Activated T-helper 17 cell treated with anti-CD3 and anti-CD28 coated beads, Interleukin-2, amount 50 U/mL, for 72 hours (primary cell): ENCODE results near the gene PASK. TPM values are rescaled to one million over a fixed set of nuclear protein-coding genes. Genes with fewer than 3 reads are reported as not detected.
"Not testable (repeated sequence)": the region's sequence is repeated elsewhere in the genome, so short reads cannot be mapped to it uniquely, and the experiment has no call there.

Experiments used
- ATAC-seq: fragments of 150-1000 bp; cut with Tn5 transposase; replicated peaks from 2 replicates; pipeline ENCODE4 v1.10.0; 2021; ENCODE audit warnings: mild to moderate bottlenecking, moderate library complexity
- H3K27ac Mint-ChIP-seq: one replicate; pipeline ENCODE4 v1.8.0; 2022; ENCODE audit warnings: mixed read lengths
- H3K27me3 Mint-ChIP-seq: one replicate; pipeline ENCODE4 v1.8.0; 2022; ENCODE audit warnings: mixed read lengths
- H3K36me3 Mint-ChIP-seq: one replicate; pipeline ENCODE4 v1.8.0; 2022; ENCODE audit warnings: low read depth, mild to moderate bottlenecking, mixed read lengths
- H3K4me1 Mint-ChIP-seq: one replicate; pipeline ENCODE4 v1.8.0; 2022; ENCODE audit warnings: mixed read lengths
- H3K4me3 Mint-ChIP-seq: one replicate; pipeline ENCODE4 v1.8.0; 2022; ENCODE audit warnings: mild to moderate bottlenecking, mixed read lengths
- H3K9me3 Mint-ChIP-seq: one replicate; pipeline ENCODE4 v1.8.0; 2022; ENCODE audit warnings: mixed read lengths
- total RNA-seq, 2 donors: library from RNA; stranded (reverse); gene quantifications; one replicate each; pipeline ENCODE4 v1.2.3, GENCODE V29; 2022

Gene PASK
- total RNA-seq, 2 donors from 2014 or later, result 71.0 to 73.6 TPM

DNA sequence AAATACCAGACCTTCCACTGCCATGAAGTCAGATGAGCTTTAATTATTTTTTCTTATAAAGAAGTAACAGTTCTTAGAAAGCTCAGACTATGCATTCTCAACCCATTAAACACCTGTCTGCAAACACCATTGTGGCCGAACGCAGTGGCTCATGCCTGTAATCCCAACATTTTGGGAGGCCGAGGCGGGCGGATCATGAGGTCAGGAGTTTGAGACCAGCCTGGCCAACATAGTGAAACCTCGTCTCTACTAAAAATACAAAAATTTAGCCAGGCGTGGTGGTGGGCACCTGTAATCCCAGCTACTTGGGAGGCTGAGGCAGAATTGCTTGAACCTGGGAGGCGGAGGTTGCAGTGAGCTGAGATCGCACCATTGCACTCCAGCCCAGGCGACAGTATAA is 44.7 kb downstream of the PASK start:
- not testable (repeated sequence) for ATAC-seq, H3K27me3 Mint-ChIP-seq, H3K9me3 Mint-ChIP-seq, H3K27ac Mint-ChIP-seq
- peaks cover 57% of the 10 kb centered on the region for H3K36me3 Mint-ChIP-seq
- H3K4me1 Mint-ChIP-seq, result peaks cover 10% of the 10 kb centered on the region
- peak overlapping the region; percentile 93 for H3K4me3 Mint-ChIP-seq

DNA sequence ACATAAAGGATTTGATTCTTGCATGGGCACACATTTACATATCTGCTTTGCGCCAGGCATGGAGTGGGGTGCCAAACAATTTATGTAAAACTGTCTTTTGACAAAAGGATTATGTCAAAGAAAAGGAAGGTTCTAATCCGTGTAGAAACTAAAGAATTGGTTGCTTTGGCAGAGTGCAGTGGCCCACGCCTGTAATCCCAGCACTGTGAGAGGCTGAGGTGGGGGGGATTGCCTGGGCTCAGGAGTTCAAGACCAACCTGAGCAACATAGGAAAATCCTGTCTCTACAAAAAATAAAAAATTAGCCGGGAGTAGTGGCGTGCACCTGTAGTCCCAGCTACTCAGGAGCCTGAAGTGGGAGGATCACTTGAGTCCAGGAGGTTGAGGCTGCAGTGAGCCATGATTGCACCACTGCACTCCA is 46.1 kb downstream of the PASK start:
- peak overlapping the region; percentile 93 for H3K4me3 Mint-ChIP-seq

DNA sequence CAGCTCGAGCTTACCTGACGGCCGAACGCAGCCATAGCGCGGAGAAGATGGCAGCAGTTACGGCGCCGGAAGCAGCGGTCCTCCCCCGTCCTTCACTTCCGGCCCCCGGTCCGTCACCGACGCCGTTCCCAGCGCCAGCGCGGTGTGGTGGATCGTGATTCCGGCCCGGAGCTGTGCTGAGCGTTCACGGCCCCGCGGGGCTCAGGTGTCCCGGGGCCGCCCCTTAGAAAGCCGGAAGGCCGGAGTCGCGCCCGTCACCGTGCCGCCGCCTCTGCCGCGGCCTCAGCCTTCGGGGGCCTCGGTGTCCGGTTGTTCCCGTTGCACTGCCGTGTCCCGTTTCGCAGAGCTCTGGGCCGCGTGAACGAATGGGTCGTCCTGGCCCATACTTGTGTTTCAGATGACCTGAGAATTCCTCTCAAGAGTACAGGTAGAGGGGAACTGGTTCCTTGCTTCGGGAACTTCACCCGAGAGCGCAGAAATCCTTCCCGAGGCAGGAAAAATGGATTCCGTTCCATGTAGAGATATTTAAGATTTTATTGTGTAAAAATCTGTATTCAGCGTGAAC is 47.0 kb downstream of the PASK start, which contains the start of gene MTERF4:
TSS of gene MTERF4 (minus strand) at position 49 of the 565 bp plus-strand sequence. CDS start at position 35, 14 bp downstream.
- peak within 1 kb of the TSS; percentile 93 for H3K4me3 Mint-ChIP-seq
- H3K27me3 Mint-ChIP-seq, result no peaks in the 10 kb centered on the region
- H3K36me3 Mint-ChIP-seq, result peaks cover 68% of the 10 kb centered on the region
- H3K4me1 Mint-ChIP-seq, result peaks cover 17% of the 10 kb centered on the region
- no peaks in the 10 kb centered on the region for H3K9me3 Mint-ChIP-seq
- peak; percentile 96 for ATAC-seq
- H3K27ac Mint-ChIP-seq, result peak within 1 kb of the TSS; percentile 96

More for the DNA sequence above, 46.1 kb downstream of the PASK start:
- H3K36me3 Mint-ChIP-seq, result peaks cover 59% of the 10 kb centered on the region
- H3K9me3 Mint-ChIP-seq, result no peaks in the 10 kb centered on the region
- peaks cover 9% of the 10 kb centered on the region for H3K4me1 Mint-ChIP-seq
- ATAC-seq, result no peak
- no peaks in the 10 kb centered on the region for H3K27me3 Mint-ChIP-seq
- H3K27ac Mint-ChIP-seq, result peak overlapping the region; percentile 96

DNA sequence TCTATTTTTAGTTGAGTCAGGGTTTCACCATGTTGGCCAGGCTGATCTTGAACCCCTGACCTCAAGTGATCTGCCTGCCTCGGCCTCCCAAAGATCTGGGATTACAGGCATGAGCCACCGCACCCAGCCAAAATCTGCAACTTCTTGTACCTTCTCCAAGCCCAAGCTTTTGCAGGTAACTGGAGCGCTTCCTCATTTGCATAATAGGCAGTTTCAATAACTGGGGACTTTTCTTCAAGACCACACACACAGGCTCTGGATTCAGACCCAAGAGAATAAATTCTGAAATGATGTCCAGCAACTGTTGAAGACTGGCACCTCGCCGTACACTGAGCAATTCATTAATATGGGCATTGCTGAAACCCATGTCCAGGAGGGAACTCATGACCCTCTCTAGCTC is 50.0 kb downstream of the PASK start:
- peaks cover 89% of the 10 kb centered on the region for H3K36me3 Mint-ChIP-seq
- H3K4me3 Mint-ChIP-seq, result peak overlapping the region; percentile 93
- H3K27ac Mint-ChIP-seq, result peak overlapping the region; percentile 96
- no peak for ATAC-seq
- no peaks in the 10 kb centered on the region for H3K27me3 Mint-ChIP-seq
- H3K9me3 Mint-ChIP-seq, result peaks cover 5% of the 10 kb centered on the region
- H3K4me1 Mint-ChIP-seq, result peaks cover 37% of the 10 kb centered on the region

DNA sequence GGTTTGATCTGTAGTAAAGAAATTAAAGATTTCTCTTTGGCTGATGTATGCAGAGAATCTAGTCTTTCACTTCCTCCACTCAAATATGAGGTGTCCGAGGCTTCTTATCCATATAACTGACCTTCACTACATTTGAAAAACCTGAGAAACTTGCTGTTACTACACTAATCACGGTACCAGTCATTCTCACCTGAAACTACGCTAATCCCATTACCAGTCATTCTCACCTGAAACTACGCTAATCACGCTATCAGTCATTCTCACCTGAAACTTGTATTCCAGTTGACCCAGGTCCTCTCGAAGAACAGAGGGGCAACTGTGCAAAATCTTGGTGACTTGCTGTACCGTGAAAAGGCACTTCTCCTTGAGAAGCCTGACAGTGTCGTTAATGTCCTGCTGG is 52.3 kb downstream of the PASK start:
- peaks cover 5% of the 10 kb centered on the region for H3K9me3 Mint-ChIP-seq
- ATAC-seq, result peak; percentile 78
- H3K27ac Mint-ChIP-seq, result peak overlapping the region; percentile 96
- H3K36me3 Mint-ChIP-seq, result peaks cover 95% of the 10 kb centered on the region
- H3K27me3 Mint-ChIP-seq, result no peaks in the 10 kb centered on the region
- H3K4me1 Mint-ChIP-seq, result peaks cover 37% of the 10 kb centered on the region
- H3K4me3 Mint-ChIP-seq, result peak overlapping the region; percentile 93

DNA sequence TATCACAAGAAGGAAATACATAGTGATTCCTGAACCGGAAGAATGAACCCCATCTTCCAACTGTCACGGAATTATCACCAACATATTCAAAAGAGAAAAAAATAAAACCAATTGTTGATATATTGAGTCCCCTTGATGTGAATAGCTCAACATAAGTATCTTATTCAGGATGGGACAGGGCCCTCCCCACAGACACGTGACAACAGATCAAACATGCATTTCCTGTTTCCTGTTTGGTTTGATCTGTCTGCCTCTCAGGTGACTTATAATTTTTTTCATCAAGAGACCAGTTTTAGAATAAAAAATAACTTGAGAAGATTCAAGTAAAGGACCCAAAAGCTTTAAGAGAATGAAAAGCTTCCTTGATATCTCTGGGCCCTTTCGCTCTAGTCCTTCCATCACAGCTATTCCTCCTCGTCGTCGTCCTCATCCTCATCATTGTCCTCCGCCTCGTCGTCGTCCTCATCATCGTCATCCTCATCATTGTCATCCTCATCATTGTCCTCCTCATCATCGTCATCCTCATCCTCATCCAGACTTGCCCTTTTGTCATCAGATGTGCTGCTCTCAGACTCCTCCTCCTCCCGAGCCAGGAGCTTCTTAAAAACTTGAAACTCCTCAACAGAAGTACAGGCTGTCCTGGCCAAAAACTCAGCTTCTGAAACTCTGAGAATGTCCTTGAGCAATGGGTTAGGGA is 53.5 kb downstream of the PASK start:
- peak overlapping the region; percentile 96 for H3K27ac Mint-ChIP-seq
- H3K4me3 Mint-ChIP-seq, result peak overlapping the region; percentile 93
- ATAC-seq, result peak; percentile 31
- peaks cover 5% of the 10 kb centered on the region for H3K9me3 Mint-ChIP-seq
- peaks cover 42% of the 10 kb centered on the region for H3K4me1 Mint-ChIP-seq
- peaks cover 95% of the 10 kb centered on the region for H3K36me3 Mint-ChIP-seq
- H3K27me3 Mint-ChIP-seq, result no peaks in the 10 kb centered on the region

DNA sequence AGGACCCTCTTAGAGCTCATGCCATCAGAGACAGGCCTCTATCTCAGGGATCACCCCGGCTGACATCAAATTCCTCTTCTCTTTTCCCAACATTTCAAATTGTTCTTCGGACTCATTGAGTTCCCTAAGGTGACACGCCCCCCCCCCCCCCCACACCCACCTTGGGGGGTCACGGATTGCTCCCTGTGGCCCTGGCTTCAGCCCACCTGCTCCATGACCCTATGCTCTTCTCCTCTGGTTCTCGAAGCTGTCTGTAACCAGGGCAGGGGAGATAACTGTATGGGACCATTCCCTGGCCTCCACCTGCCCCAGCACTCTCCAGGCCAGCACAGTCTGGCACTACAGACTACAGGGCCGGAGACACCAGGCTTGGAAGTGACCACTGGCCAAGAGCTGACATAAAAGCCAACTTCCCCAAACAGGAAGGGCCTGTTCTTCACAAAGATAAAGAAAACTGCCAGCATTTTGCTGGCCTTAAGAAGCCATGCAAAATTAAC is 54.3 kb downstream of the PASK start:
- H3K9me3 Mint-ChIP-seq, result peaks cover 5% of the 10 kb centered on the region
- peaks cover 95% of the 10 kb centered on the region for H3K36me3 Mint-ChIP-seq
- no peaks in the 10 kb centered on the region for H3K27me3 Mint-ChIP-seq
- H3K27ac Mint-ChIP-seq, result peak overlapping the region; percentile 96
- peak overlapping the region; percentile 93 for H3K4me3 Mint-ChIP-seq
- no peak for ATAC-seq
- H3K4me1 Mint-ChIP-seq, result peaks cover 42% of the 10 kb centered on the region

DNA sequence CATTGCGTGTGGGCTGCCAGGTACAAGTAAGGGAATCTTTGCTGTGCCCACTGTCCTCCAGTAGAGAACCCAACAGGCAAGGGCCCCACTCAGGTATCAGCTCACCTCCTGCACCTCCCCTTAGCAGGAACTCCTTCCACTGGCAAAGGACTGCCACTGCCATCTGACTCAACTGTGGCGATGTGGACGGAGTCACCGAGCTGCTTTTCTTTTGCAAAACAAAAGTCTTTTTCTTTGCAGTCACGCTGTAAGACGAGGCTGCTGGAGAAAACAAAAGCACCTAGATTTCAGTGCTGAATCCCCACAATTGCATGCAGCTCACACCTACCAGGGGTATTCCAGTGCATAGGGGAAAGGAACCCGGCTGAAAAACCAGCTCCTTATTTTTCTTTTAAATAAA is 55.1 kb downstream of the PASK start:
- ATAC-seq, result no peak
- H3K36me3 Mint-ChIP-seq, result peaks cover 95% of the 10 kb centered on the region
- peaks cover 42% of the 10 kb centered on the region for H3K4me1 Mint-ChIP-seq
- H3K27me3 Mint-ChIP-seq, result no peaks in the 10 kb centered on the region
- H3K27ac Mint-ChIP-seq, result peak overlapping the region; percentile 96
- H3K4me3 Mint-ChIP-seq, result no peak overlapping the region
- H3K9me3 Mint-ChIP-seq, result peaks cover 5% of the 10 kb centered on the region

DNA sequence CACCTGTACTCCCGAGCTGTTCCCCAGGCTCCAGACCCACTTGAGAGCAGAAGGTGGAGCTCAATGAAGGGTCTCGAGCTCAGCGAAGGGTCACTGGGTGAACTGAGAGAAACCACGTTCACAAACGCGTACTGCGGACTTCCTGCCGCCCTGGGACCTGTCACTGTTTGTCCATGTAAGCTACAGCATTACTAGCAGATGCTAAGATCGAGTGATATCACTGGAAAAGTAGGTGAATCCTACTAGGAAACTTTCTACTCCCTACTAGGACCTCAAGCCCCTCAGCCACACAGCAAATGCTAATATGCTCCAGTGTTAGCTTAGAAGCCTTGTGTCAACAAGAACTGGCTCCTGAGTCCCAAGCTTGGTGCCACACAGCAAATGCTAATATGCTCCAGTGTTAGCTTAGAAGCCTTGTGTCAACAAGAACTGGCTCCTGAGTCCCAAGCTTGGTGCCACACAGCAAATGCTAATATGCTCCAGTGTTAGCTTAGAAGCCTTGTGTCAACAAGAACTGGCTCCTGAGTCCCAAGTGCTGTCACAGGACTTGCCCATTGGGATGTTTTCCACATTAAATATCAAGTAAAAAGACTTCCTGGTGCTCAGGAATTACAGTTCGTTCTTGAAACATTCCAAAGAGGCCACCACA is 56.0 kb downstream of the PASK start:
- Mint-ChIP-seq H3K4me1 (peaks cover 34% of the 10 kb centered on the region), H3K27ac (peak overlapping the region; percentile 43), H3K36me3 (peaks cover 95% of the 10 kb centered on the region)
- not testable (repeated sequence) for H3K9me3 Mint-ChIP-seq, H3K4me3 Mint-ChIP-seq, H3K27me3 Mint-ChIP-seq, ATAC-seq

DNA sequence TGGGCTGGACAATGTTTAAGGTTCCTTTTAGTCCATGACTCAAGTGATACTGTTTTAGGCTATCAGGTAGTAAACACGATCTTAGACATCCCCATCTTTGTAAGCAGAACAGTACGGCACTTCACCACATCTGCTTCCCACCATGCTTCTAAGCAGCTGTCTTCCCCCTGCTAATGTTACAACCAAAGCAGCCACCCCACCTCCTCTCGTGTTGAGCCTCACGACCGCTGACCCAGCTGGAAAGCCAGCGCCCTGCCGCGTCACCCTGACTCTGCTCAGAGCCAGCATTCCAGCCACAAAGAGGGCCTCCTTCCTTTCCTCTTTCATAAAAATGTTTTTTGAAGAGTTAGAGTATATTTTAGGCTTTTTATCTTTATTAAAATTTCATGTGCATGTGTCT is 56.6 kb downstream of the PASK start:
- Mint-ChIP-seq H3K27me3 (no peaks in the 10 kb centered on the region), H3K27ac (peak overlapping the region; percentile 43), H3K4me1 (peaks cover 28% of the 10 kb centered on the region), H3K4me3 (no peak overlapping the region), H3K9me3 (peaks cover 5% of the 10 kb centered on the region), H3K36me3 (peaks cover 95% of the 10 kb centered on the region)
- ATAC-seq, result no peak

DNA sequence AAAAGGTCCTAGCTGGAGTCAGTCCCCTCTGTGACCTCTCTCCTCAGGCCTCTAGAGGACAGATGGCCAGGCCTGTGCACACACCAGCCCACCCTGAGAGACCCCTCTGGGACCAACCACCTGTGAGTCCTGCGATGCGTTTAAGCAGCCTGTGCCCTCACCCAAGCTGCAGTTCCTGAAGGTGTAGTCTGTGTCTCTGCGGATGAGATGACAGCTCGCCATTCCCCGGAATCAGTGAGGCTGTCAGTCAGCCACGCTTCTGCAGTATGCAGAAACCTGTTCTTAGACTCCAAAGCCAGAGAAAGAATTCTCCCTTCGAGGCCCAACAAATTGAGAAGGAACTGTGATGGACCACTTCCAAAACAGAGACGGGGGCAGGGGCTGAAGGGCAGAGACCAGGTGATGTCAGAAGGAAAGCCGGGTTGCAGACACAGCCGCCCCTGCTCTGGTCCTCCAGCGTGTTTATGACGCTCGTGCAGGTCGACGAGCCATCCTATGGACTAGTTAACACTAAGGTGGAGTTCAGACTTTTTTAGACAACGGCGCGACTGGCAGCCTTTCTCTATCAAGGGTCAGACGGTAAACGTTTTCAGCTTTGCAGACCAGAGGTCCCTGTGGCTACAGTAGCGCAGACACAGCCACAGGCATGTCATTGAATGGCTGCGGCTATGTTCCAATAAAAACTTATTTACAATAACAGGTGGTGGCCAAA is 57.4 kb downstream of the PASK start:
- Mint-ChIP-seq H3K9me3 (peaks cover 5% of the 10 kb centered on the region), H3K27ac (no peak overlapping the region), H3K4me3 (no peak overlapping the region), H3K36me3 (peaks cover 95% of the 10 kb centered on the region), H3K27me3 (no peaks in the 10 kb centered on the region), H3K4me1 (peaks cover 20% of the 10 kb centered on the region)
- no peak for ATAC-seq

DNA sequence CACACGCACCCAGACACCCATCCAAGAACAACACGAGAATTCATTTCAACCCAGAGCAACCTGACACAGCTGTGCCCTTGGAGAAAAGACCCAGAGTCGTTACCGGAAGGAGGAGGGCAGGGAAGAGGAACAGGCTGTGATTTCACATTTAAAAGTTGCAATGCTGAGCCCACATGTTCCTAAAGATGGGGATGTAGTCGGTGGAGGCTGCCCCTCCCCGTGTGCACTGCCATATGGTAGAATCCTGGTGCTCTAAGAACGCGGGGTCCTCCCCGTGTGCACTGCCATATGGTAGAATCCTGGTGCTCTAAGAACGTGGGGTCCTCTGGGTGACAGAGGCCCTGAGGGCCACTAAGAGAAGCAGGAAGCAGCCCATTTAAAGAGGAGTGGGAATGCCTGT is 58.1 kb downstream of the PASK start:
- Mint-ChIP-seq H3K36me3 (peaks cover 95% of the 10 kb centered on the region), H3K9me3 (peaks cover 5% of the 10 kb centered on the region), H3K4me3 (no peak overlapping the region), H3K4me1 (peaks cover 13% of the 10 kb centered on the region), H3K27me3 (no peaks in the 10 kb centered on the region), H3K27ac (peak overlapping the region; percentile 76)
- ATAC-seq, result no peak

DNA sequence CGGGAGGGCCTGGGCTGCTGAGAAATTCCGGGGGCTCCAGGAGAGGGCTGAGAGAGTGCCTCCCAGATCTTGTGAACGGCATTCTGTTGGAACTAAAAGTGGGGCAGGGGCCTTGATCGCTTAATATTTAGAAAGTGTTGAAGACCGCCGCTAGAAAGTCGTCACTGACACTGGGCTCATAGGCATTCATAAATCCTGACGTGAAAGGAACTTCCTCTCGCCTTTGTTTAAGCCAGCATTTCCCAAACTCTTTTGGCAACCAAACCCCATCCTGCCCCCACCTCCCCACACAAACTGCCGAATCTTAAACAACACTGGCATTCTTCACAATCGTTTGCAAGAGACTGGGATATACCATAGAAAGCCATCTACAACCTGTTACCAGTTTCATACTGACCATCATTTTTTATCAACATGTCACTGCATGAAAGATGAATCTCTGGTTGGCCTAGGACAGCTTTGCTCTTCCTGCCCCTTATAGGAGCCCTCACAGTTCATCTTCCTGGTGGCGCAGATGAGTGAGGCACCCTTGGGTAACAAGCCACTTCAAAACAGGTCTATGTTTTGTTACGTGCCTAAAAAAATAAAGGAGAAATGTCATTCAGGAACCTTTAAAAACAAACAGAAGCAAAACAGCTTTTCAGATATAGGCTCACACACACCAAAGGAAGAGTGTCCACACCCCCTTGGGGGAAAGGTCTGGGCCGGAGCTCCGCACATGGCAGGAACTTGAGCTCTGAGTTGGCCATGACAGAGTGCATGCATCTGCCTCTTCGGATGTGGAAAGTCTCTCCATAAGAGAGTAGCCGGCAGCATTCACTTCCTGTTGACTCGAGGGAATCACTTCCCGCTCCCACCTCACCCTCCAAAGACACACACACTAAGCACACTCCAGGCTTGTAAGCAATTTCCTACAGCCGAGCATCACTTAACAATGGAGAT is 60.2 kb downstream of the PASK start:
- no peak for ATAC-seq

More for the DNA sequence above, 60.2 kb downstream of the PASK start:
- Mint-ChIP-seq H3K4me1 (peaks cover 5% of the 10 kb centered on the region), H3K27ac (peak overlapping the region; percentile 65), H3K36me3 (peaks cover 94% of the 10 kb centered on the region), H3K4me3 (no peak overlapping the region), H3K9me3 (no peaks in the 10 kb centered on the region), H3K27me3 (no peaks in the 10 kb centered on the region)
